HG03565 (cell line): Measurements from ENCODE around the gene BSG.

Experiments used
- ATAC-seq: cut with Tn5 transposase; IDR thresholded peaks from one replicate; pipeline ENCODE4 v1.9.1; 2021; ENCODE audit warnings: mild to moderate bottlenecking, moderate library complexity; ENCODE audit not compliant: unreplicated experiment

Gene BSG

DNA sequence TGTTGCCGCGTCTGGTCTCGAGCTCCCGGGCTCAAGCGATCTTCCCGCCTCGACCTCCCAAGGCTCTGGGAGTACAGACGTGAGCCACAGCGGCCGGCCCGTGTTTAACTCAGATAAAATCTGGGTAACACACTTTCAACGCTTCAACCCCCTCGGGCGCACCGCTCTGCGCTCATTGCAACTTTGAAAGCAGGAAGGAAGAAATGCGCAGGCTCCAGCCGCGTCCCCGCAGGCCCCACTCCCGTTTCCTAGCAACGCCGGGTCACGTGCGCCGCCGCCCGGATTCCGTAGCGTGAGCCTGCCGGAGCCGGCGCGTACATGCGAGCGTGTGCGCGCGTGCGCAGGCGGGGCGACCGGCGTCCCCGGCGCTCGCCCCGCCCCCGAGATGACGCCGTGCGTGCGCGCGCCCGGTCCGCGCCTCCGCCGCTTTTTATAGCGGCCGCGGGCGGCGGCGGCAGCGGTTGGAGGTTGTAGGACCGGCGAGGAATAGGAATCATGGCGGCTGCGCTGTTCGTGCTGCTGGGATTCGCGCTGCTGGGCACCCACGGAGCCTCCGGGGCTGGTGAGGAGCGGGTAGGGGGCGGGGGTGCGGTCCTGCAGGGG, at the start of gene BSG:
Gene BSG, plus strand, starts transcription at position 457 of the 603 bp plus-strand sequence. Its CDS starts 39 bp downstream, at position 496.
- ATAC-seq = peak; percentile 76

DNA sequence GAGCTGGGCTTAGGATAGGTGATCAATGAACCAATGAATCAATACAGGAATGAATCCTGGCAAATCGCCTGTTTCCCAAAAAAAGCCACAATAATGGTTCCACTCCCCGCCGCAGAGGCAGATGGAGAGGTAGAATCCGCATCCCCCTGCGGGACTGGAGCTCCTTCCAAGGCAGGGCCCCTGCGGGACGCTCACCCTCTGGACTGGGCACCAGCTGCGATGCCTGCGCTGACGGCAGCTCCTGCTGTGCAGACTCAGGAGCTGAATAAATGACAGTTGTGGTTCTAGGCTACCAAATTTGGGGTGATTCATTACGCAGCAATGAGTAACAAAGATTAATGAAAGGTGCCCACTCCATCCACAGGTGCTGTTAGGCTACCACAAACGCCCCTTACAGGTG, 49.7 kb upstream of the BSG start:
- no peak for ATAC-seq

DNA sequence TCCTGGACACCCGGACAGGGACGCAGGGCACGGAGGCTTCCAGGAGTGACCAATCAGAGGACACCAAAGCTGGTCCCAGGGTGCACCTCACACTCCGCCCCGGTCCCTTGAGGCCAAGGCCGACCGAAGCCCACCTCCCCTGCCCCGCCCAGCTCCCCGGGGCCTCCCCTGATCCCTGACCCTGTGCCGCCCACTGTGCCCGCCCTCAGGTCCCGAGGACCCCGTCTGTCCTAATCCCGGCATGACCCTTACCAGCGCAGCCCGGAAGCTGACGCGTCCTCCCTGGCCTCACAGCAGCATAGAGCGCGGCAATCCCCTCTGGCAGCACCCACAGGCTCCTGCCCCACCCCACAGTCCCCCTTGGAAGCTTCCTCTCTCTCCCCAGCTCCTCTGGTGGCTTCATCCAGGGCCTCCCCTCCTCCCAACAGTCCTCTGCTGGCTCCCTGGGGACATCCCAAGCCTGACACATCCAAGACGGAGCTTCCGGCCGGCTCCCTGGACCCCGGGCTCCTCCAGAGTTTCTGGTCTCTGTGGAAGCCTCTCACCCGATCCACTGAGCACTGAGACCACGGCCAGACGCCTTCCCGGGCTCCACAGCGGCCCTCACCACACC, 48.2 kb upstream of the BSG start:
- no peak for ATAC-seq

DNA sequence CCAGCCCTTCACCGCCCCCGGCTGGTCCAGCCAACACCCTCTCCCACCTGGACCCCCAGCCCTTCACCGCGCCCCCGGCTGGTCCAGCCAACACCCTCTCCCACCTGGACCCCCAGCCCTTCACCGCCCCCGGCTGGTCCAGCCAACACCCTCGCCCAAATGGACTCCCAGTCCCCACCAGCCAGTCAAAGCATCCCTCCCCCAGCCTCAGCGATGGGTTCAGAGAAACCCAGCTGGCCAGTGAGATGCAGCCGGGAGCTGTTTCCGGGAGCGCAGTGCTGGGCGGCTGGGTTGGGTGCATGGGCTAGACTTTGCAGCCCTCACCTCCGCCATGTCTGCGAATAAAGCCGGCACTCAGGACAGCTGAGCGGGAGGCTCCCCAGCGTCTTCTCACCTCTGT, 47.4 kb upstream of the BSG start:
- ATAC-seq = no peak

DNA sequence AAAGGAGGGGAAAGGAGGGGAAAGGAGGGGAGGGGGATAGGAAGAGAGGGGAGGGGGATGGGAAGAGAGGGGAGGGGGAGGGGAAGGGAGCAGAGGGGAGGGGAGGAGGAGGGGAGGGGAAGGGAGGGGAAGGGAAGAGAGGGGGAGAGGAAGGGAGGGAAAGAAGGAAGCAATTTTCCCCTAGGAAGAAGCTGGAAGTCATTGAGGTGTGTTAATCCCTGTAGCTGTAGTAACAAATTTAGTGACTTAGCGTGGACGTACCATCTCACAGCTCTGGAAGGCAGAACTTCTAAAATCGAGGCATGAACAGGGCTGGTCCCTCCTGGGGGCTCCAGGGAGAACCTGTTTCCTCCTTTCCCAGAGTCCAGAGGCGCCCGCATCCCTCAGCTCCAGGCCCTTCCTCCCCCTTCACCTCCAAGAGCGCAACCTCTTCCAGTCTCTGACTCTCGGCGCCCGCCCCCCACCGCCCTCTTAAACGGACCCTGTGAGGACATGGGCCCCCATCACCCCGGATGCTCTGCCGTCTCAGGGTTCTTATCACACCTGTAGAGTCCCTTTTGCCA, 46.5 kb upstream of the BSG start:
- no peak for ATAC-seq

DNA sequence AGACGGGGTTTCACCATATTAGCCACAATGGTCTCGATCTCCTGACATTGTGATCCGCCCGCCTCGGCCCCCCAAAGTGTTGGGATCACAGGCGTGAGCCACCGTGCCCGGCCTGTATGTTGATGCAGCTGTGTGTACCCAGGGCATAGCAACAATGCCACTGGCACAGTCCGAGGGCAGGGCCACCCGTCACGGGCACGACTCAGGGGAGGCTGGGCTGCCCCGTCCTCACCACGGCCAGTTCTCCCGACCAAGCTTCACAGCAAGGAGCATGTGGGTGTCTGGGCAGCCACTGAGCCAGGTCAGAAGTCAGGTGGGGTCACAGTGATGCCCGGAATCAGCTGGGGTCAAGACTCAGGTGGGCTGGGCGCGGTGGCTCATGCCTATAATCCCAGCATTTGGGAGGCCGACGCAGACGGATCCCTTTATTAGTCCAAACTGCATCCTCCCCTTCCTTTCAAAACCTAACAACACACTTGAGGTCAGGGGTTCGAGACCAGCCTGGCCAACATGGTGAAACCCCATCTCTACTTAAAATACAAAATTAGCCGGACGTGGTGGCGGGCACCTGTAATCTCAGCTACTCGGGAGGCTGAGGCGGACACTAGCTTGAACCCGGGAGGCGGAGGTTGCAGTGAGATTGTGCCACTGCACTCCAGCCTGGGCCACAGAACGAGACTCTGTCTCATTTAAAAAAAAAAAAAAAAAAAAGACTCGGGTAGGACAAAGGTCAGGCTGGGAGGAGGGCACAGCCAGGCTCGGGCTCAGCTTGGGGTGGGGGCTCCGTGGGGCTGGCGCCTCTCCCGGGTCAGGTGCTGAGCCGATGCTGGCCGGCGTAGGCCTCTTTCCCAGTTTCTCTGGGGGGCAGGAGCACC, 42.0 kb upstream of the BSG start:
- ATAC-seq = no peak

DNA sequence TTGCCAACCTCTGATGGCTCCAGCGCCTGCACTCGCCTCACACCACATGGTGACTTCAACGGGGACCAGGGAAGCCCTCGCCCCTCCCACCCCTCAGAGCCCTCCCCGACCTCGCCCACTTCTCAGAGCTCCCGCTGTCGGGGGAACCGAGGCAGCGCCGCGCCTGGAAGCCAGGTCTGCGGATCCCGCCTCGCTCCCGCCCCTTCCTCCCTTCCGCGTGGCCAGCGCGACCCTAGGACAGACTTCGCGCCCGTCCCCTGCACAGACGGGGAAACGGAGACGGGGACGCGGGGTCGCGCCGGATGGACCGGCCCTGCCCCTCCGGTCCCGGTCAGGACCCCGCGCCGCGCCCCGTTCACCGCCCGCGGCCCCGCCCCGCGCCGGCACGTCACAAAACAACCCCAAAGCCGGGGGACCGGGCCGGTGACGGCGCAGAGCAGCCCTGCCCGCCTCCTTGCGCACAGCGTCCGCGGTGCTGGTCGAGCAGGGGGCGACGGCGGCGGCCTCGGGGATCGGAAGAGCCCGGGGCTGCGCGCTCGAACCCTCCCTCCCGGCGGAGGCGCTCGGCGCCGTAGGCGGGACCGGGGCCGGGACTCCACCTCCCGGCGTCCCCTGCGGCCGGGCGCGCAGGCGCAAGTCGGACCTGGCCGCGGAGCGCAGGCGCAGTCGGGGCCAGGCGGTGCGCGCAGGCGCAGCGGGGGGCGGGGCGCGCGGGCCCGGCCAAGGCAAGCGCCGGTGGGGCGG, 41.2 kb upstream of the BSG start:
- ATAC-seq = peak; percentile 63

DNA sequence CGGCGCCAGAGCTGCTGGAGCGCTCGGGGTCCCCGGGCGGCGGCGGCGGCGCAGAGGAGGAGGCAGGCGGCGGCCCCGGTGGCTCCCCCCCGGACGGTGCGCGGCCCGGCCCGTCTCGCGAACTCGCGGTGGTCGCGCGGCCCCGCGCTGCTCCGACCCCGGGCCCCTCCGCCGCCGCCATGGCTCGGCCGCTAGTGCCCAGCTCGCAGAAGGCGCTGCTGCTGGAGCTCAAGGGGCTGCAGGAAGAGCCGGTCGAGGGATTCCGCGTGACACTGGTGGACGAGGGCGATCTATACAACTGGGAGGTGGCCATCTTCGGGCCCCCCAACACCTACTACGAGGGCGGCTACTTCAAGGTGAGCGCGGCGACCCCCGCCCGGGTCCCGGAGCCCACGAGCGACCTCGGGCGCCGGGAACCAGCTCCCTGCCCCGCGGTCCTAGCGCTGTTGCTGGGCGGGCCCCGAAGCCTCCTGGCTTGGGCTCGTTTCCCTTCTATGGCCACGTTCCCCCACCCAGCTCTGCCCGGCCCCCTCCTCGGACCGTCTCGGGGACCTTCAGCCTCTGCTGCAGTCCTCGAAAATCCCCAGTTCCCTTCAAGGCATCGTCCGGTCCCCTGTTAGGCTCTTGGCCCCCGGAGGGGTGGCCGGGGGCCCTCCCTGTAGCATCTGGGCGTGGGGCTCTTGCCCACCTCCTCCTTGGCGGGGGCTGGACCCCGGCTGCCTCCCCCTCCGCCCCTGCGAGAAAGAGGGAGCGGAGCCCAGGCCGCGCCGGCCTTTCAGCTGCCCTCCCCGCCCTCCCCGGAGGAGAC, 40.4 kb upstream of the BSG start, which contains the start of gene CDC34:
Gene CDC34, plus strand, starts transcription at position 8 of the 808 bp plus-strand sequence. Its CDS starts 172 bp downstream, at position 180.
- ATAC-seq = no peak

DNA sequence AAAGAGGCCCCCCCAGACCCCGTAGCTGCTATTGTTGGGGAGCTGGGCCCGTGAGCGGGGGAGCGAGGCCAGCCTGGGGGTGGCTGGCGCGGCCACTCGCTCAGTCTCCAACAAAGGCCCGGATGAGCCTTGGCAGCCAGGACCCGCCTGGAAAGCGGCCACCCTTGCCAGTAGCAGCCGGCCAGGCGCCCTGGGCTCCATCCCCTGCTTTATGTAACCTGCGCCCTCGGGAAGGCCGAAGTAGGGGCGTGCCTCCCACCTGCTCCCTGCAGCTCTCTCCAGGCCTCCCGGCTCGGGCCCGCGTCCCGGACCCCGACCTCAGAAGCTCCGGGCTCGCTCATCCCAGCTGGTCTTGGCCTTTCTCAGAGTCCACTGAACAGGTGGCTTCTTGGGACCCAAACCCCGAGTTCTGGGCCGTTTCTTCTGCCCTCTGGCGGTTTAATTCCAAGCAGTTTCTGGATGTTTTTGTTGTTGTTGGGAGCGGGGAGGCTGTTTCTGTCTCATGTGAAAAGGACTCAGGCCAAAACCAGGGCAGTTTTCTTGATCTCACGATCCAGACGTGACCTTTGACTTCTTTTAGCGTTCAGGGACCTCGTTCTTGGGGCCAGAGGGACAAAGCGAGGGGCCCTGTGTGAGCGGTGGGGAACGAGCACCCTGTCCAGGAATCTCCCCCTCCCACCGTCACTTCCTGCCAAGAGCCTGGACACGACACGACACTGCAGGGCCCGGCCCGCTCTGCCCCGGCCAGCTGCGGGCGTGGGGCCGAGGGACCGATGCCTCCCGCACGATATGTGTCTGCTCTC, 39.6 kb upstream of the BSG start:
- no peak for ATAC-seq

DNA sequence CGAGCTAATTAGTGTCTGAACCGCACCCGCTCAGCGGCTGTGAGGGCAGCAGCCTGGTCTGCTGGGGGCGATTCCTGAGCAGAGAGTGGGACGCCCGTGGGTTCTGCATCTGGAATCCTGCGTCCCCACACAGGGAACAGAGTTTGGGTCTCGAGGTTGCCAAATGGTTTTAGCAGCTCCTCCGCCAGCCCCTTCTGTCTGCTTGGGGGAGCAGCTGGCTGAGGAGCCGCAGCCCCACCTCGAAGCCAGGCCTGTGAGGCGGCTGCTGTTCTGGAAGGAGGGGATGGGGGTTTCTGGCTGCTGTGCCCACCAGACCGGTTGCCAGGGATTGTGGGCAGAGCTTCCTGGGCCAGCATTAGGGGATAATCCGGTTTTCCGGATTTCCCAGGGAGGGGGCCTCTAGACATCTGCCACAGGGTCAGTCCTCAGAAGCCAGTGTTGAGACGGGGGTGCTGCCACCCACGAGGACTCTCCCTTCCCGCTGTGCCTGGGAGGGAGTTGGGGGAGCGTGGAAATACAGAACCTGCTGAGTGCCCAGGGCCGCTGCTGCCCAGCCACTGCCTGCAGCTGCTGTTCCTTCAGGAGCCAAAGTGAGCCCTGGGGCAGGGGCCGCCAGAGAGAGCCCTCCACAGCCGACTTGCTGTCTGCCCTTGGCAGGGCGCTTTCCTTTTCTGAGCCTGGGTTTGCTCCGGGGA, 38.9 kb upstream of the BSG start:
- ATAC-seq = no peak

DNA sequence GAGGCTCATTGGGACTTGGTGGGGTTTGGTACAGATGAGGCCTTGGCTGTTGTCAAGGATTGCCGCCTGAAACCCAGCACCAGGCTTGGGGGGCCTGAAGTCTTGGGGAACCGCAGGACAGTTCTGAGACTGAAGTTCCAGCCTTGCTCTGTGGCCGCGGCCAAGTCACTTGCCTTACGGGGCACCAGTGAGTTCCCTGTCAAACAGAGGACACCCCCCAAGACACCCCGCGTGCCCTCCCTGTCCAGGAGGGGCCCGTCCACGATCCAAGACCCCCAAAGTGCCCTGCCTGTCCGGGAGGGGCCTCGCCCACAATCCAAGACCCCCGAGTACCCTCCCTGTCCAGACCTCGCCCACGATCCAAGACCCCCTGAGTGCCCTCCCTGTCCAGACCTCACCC, 38.3 kb upstream of the BSG start:
- ATAC-seq = no peak

DNA sequence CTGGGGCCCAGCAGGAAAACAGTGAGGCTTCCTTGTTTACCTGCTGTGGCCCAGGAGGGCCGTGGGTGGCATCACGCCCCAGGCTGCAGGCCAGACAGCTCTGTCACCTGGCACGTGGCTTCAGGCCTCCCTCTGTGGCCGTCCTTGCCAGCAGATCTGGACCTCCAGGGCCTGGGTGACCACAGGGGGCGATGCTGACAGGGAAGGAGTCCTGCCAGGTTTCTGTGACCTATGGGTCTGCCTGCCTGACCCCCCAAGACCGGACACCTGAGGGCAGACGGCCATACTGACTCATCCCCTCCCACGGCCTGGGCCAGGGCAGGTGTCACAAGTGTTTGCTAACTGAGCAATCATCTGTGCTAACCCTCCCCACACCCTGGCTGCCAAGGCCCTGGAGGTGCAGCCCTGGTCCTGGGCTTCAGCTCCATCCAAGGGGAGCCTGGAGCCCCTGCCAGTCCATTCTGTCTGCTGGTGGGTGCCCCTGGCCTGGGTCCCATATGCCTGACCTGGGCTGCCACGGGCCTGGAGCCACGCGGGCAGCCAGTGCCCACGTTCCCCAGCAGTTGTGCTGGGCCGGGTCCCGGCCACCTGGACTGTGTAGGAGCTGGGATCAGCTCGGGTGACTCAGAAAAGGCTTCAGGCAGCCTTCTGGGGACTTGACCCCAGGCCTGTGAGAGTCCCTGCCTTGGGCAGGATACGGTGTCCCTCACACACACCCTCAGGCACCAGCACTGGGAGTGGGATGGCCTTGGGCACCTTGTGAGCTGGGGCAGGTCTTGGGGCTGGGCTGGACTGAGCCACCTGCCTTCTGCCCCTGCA, 37.2 kb upstream of the BSG start:
- ATAC-seq = no peak

DNA sequence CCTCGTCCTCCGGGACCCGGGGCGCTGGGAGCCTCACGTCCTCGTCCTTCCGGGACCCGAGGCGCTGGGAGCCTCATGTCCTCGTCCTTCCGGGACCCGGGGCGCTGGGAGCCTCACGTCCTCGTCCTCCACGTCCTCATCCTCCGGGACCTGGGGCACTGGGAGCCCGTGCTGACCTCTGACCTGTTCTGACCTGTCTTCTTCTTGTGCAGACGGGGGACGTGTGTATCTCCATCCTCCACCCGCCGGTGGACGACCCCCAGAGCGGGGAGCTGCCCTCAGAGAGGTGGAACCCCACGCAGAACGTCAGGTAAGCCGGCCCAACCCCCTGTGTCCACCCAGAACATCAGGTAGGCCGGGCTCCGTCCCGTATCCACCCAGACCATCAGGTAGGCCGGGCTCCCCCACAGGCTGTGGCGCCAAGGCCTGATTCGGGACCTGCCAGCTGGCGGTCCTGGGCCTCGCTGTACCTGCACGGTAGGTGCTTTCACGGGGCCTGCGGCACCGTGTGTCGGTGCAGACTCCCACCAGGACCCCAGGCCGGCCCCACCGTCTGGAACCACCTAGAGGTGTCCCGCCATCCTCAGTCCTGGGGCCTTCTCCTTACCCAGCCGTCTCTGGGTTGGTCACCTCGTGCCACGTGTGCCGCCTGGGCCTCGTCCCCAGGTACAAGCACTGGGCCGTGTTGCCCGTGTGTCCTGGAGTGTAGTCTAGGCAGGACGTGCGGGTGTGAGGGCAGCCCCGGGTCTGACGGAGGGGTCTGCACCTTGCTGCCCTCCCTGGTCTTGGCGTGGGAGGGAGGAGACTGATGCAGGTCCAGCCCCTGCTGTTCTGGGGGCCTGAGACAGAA, 36.1 kb upstream of the BSG start:
- no peak for ATAC-seq

DNA sequence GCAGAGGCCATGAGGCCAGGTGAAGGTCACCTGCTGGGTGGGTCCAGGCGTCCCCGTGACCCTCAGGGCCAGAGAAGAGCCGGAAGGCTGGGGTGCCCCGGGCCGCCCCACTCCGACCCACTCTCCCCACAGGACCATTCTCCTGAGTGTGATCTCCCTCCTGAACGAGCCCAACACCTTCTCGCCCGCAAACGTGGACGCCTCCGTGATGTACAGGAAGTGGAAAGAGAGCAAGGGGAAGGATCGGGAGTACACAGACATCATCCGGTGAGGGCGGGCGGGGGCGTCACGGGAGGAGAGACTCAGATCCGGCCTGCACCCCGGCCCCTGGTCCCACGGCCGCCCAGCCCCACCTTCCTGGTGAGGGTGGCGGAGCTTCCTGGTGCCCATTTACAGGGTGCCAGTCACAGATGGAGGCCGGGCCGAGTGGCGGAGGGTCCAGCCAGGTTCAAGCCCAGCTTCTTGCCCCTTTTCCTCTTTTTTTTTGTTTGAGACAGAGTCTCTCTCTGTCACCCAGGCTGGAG, 35.5 kb upstream of the BSG start:
- no peak for ATAC-seq

DNA sequence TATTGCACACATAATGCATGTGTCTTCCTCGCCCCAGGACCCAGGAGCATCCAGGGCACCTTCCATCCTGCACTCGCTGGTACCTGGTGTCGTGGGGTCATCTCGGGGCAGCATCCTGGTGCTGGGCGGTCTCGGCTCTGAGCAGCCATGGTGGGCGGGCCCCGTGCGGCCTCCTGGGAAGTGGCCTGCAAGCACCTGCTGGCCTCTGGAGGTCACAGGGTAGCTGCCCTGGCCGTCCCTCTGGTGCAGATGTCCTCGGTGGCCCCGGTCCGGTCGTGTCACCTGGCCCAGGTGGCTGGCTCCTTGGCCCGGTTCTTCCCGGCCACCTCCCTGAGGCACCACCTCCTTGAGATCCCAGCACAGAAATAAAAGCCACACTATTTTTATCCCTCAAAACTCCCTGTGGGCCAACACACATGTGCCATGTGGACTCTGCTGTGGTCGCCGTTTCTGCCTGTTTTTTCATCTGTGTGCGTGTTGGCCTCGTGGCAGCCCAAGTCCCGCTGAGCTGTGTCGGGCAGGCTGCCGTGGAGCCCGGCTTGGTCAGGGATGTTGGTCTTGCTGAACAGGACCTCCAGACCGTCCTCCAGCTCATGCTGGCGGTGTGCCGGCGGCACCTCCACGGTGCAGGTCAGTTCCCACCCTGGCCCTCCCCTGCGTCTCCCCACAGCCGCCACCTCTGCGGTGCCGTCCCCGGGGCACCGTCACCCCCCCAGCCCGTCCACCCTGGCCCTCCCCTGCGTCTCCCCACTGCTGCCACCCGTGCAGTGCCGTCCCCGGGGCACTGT, 33.6 kb upstream of the BSG start:
- ATAC-seq = no peak
